Activated CD8-positive, alpha-beta memory T cell treated with anti-CD3 and anti-CD28 coated beads, Interleukin-2, amount 50 U/mL, for 24 hours (primary cell): ENCODE results near the gene GCK.

ENCODE experiments used
- DNase-seq: peaks from one replicate; pipeline ENCODE4 v3.0.0-alpha.2; 2020; ENCODE audit errors: extremely low read depth

Gene GCK

GRCh38 chr7:44117801-44118429 is 71.3 kb downstream of the GCK start:
- DNase-seq, result no peak

- DNase-seq, result no peak
Measured at GRCh38 chr7:44116789-44117666, 72.2 kb downstream of the GCK start.

- no peak for DNase-seq
Measured at GRCh38 chr7:44116087-44116788, 73.0 kb downstream of the GCK start.

GRCh38 chr7:44114586-44115310 is 74.5 kb downstream of the GCK start:
- no peak for DNase-seq

- no peak for DNase-seq
Measured at GRCh38 chr7:44113764-44114354, 75.4 kb downstream of the GCK start.

- no peak for DNase-seq
Measured at GRCh38 chr7:44112997-44113763, 76.1 kb downstream of the GCK start.

GRCh38 chr7:44112231-44112996 is 76.8 kb downstream of the GCK start:
- no peak for DNase-seq

GRCh38 chr7:44111761-44112160 is 77.5 kb downstream of the GCK start:
- DNase-seq, result no peak

GRCh38 chr7:44110719-44111635 is 78.3 kb downstream of the GCK start:
- no peak for DNase-seq

- no peak for DNase-seq
Measured at GRCh38 chr7:44109991-44110390, 79.2 kb downstream of the GCK start.

GRCh38 chr7:44108768-44109750 is 80.2 kb downstream of the GCK start:
- DNase-seq, result no peak

GRCh38 chr7:44107961-44108767 is 81.1 kb downstream of the GCK start:
- DNase-seq, result no peak

- no peak for DNase-seq
Measured at GRCh38 chr7:44107116-44107960, 81.9 kb downstream of the GCK start.

GRCh38 chr7:44106311-44107065 is 82.8 kb downstream of the GCK start:
- no peak for DNase-seq

- no peak for DNase-seq
Measured at GRCh38 chr7:44105832-44106231, 83.4 kb downstream of the GCK start.
